Renal cortex interstitium (tissue), 11 donors: ENCODE results near the gene HSP90B1. TPM values are rescaled to one million over a fixed set of nuclear protein-coding genes. Genes with fewer than 3 reads are reported as not detected.
A peak's percentile ranks its signal among the peaks of the same experiment; 100 is the strongest.

Source experiments
- DNase-seq, 11 donors: peaks; one replicate each; pipeline ENCODE4 v3.0.0-alpha.2; 2013; ENCODE audit warnings: low read depth in 9 of 11, low spot score in 4 of 11; ENCODE audit errors: extremely low read depth in 1 of 11
- polyA plus RNA-seq, 3 donors: library from polyadenylated mRNA; unstranded; fragments of 120-200 nt; gene quantifications; one replicate each; pipeline ENCODE4 v1.2.1, GENCODE V29; 2013; ENCODE audit not compliant: insufficient read length in 3 of 3

The HSP90B1 gene
- polyA plus RNA-seq, 3 donors = 1,000 to 1,099 (median 1,026) TPM

- no peak for DNase-seq
Observed at GRCh38 chr12:103912069-103912468, 18.1 kb upstream of the HSP90B1 start.

DNA sequence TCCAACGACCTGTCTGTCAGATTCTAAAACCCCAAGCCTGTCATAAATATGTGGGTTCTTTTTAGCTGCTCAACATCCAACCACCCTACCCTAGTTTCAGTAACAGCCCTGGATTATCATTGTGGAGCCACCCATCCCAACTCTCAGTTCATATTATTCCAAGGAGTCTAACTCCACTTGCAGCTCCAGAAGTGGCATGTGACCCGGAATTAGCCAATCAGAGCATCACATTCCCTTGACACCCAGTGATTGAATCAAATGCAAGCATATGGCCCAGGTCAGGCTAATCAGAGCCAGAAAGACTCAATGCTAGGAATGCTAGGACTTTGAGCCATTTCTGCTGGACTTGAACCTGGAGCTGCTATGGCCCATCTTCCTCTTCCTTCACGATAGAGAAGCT, 17.1 kb upstream of the HSP90B1 start:
- no peak for DNase-seq

- no peak for DNase-seq
Observed at GRCh38 chr12:103915306-103915705, 14.9 kb upstream of the HSP90B1 start.

DNA sequence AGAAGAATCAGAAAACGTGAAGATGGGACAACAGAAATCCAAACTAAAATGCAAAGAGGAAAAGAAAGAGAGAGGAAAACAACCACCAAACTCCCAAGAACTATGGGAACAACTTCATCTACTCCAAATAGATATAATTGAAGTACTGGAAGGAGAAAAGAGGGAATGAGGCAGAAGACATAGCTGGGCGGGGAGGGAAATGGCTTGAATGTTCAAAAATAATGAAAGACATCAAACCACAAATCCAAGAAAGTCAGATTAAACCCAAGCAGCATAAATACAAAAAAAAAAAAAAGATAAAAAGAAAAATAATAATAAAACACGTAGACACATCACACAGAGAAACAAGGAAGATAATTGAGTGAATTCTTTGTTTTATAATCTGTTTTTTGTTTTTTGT, 12.3 kb upstream of the HSP90B1 start:
- DNase-seq = no peak

GRCh38 chr12:103924761-103925641, 5.2 kb upstream of the HSP90B1 start:
- DNase-seq = no peak

- peak in 5 of 11 donors; percentile 7 to 29 (median 12) for DNase-seq
Observed at GRCh38 chr12:103928682-103929045, 1.5 kb upstream of the HSP90B1 start.

GRCh38 chr12:103929046-103929783, 995 bp upstream of the HSP90B1 start:
- peak; percentile 77 to 93 (median 89) for DNase-seq

GRCh38 chr12:103929784-103930033, 501 bp upstream of the HSP90B1 start:
- DNase-seq = no peak

DNA sequence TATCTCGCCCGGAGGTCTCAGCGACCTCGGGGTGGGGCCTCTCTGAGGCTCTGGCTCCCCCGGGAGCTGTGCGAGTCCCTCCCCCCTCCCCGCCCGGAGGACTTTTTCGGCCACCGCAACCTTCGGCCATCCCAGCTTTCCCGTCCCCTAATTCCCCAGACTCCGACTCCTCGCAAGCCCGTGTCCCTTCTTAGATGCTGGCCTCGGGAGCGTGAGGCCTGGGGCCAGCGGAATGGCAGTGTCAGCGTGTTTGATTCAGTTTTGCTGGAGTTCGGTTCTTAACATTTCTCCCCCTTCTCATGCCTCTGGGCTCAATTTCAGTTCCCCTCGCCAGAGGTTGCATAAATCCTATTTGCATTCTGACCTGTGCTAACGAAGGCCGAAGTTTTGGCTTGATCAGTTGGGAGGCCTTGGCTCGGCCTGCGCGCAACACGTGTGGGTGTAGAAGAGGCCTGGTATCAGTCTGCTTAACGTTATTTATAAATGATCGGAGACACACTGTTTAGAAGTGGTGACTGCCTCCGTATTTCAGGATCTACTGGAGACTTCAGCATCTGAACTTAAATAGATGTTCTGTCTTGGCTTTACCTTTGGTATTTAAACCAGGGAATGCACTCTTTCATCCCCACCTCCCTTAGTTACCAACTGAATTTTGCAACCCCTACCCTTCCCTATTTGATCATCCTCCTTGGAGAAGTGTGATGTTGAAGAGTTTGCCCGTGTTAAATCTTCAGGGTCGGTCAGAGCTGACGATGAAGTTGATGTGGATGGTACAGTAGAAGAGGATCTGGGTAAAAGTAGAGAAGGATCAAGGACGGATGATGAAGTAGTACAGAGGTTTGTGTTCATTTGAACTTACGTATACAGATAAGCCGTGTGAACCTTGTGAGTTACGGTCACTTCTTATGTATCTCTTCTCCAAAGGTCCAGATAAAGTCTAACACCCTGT, 851 bp downstream of the HSP90B1 start:
- DNase-seq = peak in 7 of 11 donors; percentile 19 to 53 (median 22)

- DNase-seq = no peak
Observed at GRCh38 chr12:103933237-103933636, 3.0 kb downstream of the HSP90B1 start.

DNA sequence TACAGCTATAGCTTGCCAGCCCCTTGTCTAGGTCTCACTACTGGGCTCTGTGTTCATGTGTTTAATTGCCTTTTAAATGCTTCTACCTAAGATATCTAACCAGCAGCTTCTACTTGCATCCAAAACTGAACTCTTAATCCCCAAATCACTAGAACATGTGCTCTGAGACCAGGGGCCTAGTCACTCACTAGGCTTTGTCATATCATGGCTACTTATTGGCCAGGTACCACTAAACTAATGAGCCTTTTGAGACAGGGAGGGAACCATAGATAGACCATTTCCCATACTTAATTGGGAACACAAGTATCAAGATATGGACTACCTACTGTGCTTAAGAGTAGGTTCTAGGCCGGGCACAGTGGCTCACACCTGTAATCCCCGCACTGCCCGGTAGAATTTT, 6.5 kb downstream of the HSP90B1 start:
- no peak for DNase-seq

GRCh38 chr12:103944964-103945363, 14.8 kb downstream of the HSP90B1 start:
- no peak for DNase-seq

DNA sequence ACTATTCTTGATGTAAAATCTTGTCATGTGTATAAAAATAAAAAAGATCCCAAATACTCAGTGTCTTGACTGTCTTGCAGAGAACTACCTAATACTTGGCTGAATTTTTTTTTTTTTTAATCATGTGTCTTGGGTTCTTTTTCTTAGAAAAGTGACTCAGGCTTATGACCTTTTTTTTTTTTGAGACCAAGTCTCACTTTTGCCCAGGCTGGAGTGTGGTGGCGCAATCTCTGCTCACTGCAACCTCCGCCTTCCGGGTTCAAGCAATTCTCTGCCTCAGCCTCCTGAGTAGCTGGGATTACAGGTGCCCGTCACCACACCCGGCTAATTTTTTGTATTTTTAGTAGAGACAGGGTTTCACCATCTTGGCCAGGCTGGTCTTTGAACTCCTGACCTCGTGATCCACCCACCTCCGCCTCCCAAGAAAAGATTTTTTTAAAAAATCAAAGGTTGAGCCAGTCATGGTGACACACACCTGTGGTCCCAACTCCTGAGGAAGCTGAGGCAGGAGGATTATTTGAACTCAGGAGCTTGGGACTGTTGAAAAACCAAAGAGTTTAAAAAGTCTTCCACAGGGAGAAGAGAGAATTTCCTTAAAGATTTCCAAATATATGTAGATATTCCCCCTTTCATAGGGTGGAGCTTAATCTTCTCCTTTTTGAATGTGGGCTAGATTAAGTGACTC, 17.8 kb downstream of the HSP90B1 start:
- no peak for DNase-seq

- no peak for DNase-seq
Observed at GRCh38 chr12:103948746-103949406, 18.7 kb downstream of the HSP90B1 start.

GRCh38 chr12:103952497-103952896, 22.3 kb downstream of the HSP90B1 start:
- no peak for DNase-seq

DNA sequence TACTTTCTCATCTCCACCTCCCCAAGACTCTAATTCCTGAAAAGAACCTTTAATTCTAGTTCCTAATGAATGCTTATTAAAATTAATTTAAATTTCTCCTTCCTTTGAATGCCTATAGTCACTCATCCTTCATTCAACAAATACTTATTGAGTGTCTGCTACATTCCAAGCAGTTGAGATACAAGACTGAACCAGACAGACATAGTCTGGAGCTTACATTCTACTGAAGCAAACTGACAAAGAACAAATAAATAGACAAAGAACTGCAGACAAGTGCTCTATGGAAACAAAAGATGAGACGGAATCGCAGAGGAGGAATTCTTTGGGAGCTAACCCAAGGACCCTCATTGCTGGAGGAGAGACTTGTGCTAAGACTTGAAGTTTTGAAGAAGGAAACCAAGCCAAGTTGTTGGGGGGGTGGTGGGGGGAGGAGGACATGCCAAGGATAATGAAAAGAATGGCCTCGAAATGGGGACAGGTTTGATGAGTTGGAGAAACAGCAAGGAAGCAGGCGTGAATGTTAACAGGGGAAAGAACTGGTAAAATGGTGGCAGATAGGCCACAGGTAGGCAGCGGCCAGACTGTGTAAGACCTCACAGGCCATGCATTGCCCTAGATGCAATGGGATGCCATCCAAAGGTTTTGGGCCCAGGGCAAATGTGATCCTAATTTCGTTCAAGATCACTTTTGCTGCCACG, 25.8 kb downstream of the HSP90B1 start:
- DNase-seq = no peak

DNA sequence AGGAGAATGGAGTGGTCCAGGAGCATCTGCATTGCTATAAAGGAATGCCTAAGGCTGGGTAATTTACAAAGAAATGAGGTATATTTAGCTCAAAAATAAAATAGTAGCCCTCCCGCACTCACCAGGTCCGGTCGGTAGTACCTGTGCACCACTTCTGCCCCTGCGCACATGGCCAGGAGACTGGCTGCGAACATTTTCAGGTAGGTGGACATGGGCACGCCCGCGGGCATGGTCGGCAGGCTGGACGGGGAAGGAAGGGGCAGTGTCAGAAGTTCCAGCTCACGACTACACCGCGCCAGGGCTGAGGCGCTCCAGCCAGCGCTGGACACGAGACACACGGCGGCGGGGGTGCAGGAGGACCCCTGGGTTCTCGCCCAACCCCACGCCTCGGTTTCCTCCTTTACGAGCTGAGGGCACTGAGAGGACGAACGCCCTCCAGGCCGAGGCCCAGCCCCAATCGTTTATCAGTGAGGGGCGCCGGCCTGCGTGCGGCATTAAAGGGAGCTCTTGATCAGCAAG, 26.4 kb downstream of the HSP90B1 start:
- peak in 1 of 11 donors; percentile 55 for DNase-seq
